ENCODE measurements around the gene SLIT3.

DNA sequence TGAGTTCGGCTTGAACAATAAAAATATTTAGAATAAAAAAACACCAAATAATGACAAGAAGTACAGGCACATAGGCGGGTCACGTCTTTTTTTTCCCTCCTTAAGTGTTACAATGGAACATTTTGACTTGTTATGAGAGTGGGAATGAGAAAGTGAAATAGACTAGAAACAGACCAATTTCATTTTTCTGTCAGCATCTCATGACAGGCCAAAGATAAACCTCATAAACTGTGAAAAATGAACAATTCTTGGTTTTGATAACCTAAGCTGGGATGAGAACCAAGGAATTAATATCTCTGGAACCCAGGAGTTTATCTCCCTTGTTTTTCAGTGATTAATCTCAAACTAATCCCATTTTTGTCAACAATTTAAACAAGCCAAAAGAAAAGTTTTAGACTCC is 299.5 kb downstream of the SLIT3 start:
- no peak for TF ChIP-seq POLR2A (IDR thresholded peaks at IDR 0.05; ENCODE audit: low read length)
- TF ChIP-seq GATA1 (IDR thresholded peaks at IDR 0.05; ENCODE audit: low read depth, low read length): no peak

Measured in erythroblast (primary cell).